HepG2 (cell line): Measurements from ENCODE around the gene MRPL20. TPM values are rescaled to one million over a fixed set of nuclear protein-coding genes. Genes with fewer than 3 reads are reported as not detected.

Experiments used
- ATAC-seq: fragments of 200-7000 bp; cut with Tn5 transposase; 3 replicates; pipeline ENCODE4 v1.9.1; 2020; ENCODE audit warnings: mild to moderate bottlenecking, moderate library complexity
- BruUV-seq: library from RNA; stranded (reverse); fragments of 400-500 nt; replicated peaks from 2 replicates; lab custom pipeline; 2021; lab: Mats Ljungman, UMichigan
- CTCF ChIA-PET: fragments of 300-600 bp; formaldehyde crosslinking; extraction: SDS; loops from one replicate; lab custom pipeline; 2021; ENCODE audit warnings: low total read pairs, inconsistent platforms, low intra/inter-chr PET ratio; lab: Yijun Ruan, JAX
- POLR2A ChIA-PET: fragments of 350-600 bp; sonication (Branson Sonifier 250); formaldehyde crosslinking; loops from one replicate; lab custom pipeline; 2020; ENCODE audit warnings: antibody characterized with exemption, inconsistent platforms; lab: Yijun Ruan, JAX
- DNase-seq: peaks from one replicate; pipeline ENCODE4 v3.0.0-alpha.2; 2015; ENCODE audit warnings: low spot score
- FAIRE-seq: peaks from 3 replicates; lab custom pipeline; 2011; peaks lifted over from hg19 to GRCh38; lab: Jason Lieb, UNC
- H2AFZ ChIP-seq: one replicate; pipeline ENCODE4 v1.6.1; 2011; ENCODE audit warnings: low read length, inconsistent platforms
- H3K27ac ChIP-seq: fragments of 300-600 bp; 3 replicates; pipeline ENCODE4 v1.8.0; 2011; ENCODE audit warnings: mixed run types, mild to moderate bottlenecking, mixed read lengths, low read length, inconsistent platforms; ENCODE audit not compliant: insufficient read depth; ENCODE audit errors: extremely low read length
- H3K27me3 ChIP-seq, 2 experiments: fragments of 200-600 bp in 1 of 2; 2 replicates in 1 of 2; 3 replicates in 1 of 2; pipeline versions ENCODE4 v1.6.0 to v1.8.0; 2011; ENCODE audit warnings: low read length in 2 of 2, mild to moderate bottlenecking in 2 of 2, moderate library complexity in 2 of 2, inconsistent platforms in 1 of 2; ENCODE audit not compliant: insufficient read depth in 2 of 2, control insufficient read depth in 1 of 2
- H3K36me3 ChIP-seq, 2 experiments: fragments of 200-600 bp in 1 of 2; replicated peaks in 1 of 2; 2 replicates in 1 of 2; 3 replicates in 1 of 2; pipeline versions ENCODE4 v1.5.1 to v1.8.0; 2011; ENCODE audit warnings: low read length in 2 of 2, inconsistent platforms in 1 of 2; ENCODE audit not compliant: insufficient read depth in 2 of 2, control insufficient read depth in 1 of 2
- H3K4me1 ChIP-seq: 2 replicates; pipeline ENCODE4 v1.5.1; 2012; ENCODE audit warnings: low read length, inconsistent platforms; ENCODE audit not compliant: insufficient read depth
- H3K4me2 ChIP-seq: 2 replicates; pipeline ENCODE4 v1.6.0; 2011; ENCODE audit warnings: low read depth, low read length, inconsistent platforms
- H3K4me3 ChIP-seq, 3 experiments: fragments of 200-600 bp in 1 of 3; sonication (generic), shearing (Covaris generic) in 1 of 3; replicated peaks in 1 of 3; 2 replicates each; pipeline ENCODE4 v1.5.1; 2011 to 2016; ENCODE audit warnings: low read length in 3 of 3, inconsistent platforms in 2 of 3, low read depth in 2 of 3, mild to moderate bottlenecking in 2 of 3, control low read depth in 1 of 3, mixed read lengths in 1 of 3; ENCODE audit not compliant: insufficient read depth in 1 of 3
- H3K79me2 ChIP-seq: one replicate; pipeline ENCODE4 v1.6.1; 2011; ENCODE audit warnings: low read length, inconsistent platforms; ENCODE audit not compliant: insufficient read depth
- H3K9ac ChIP-seq: 2 replicates; pipeline ENCODE4 v1.6.0; 2011; ENCODE audit warnings: mild to moderate bottlenecking, low read depth, low read length, inconsistent platforms; ENCODE audit not compliant: insufficient read depth
- H3K9me3 ChIP-seq: 2 replicates; pipeline ENCODE4 v1.5.1; 2012; ENCODE audit warnings: mild to moderate bottlenecking, low read length
- H4K20me1 ChIP-seq: 2 replicates; pipeline ENCODE4 v1.6.0; 2011; ENCODE audit warnings: inconsistent platforms, mild to moderate bottlenecking, low read length, moderate library complexity; ENCODE audit not compliant: insufficient read depth
- CTCF ChIP-seq: sonication (generic); formaldehyde crosslinking; IDR thresholded peaks from 2 replicates; pipeline ENCODE4 v1.5.0; 2020; ENCODE audit warnings: mild to moderate bottlenecking, missing genetic modification reagents, moderate library complexity
- ERF ChIP-seq: IDR thresholded peaks from 2 replicates; pipeline ENCODE4 v1.6.1; 2018; ENCODE audit warnings: missing biosample characterization, missing genetic modification reagents
- HHEX ChIP-seq: IDR thresholded peaks from 2 replicates; pipeline ENCODE4 v1.6.1; 2016; ENCODE audit warnings: control low read depth
- HOMEZ ChIP-seq: IDR thresholded peaks from 2 replicates; pipeline ENCODE4 v1.6.1; 2016; ENCODE audit warnings: low read depth
- JUNB ChIP-seq: sonication (generic); formaldehyde crosslinking; IDR thresholded peaks from 2 replicates; pipeline ENCODE4 v1.8.0; 2022; ENCODE audit warnings: missing genetic modification reagents, mild to moderate bottlenecking, borderline replicate concordance
- JUND ChIP-seq: sonication (generic); formaldehyde crosslinking; IDR thresholded peaks from 2 replicates; pipeline ENCODE4 v1.8.0; 2022; ENCODE audit warnings: mild to moderate bottlenecking, missing genetic modification reagents
- MAZ ChIP-seq, 2 experiments: sonication (generic) in 1 of 2; formaldehyde crosslinking in 1 of 2; IDR thresholded peaks; 2 replicates each; pipeline versions ENCODE4 v1.5.0 to v1.6.1; 2012 to 2020; ENCODE audit warnings: low read depth in 2 of 2, mild to moderate bottlenecking in 2 of 2, borderline replicate concordance in 1 of 2, improper control_type of control experiment in 1 of 2, low read length in 1 of 2, missing genetic modification reagents in 1 of 2, moderate library complexity in 1 of 2
- TEAD3 ChIP-seq: optimal IDR thresholded peaks from 2 replicates; pipeline ENCODE3; 2016; ENCODE audit warnings: borderline replicate concordance
- ZC3H13 ChIP-seq: sonication (generic); formaldehyde crosslinking; IDR thresholded peaks from 2 replicates; pipeline ENCODE4 v1.8.1; 2023; ENCODE audit warnings: mild to moderate bottlenecking, missing genetic modification reagents, moderate library complexity
- ZNF207 ChIP-seq: fragments of 450-650 bp; IDR thresholded peaks from 2 replicates; pipeline ENCODE4 v1.6.1; 2016; ENCODE audit warnings: antibody characterized with exemption, borderline replicate concordance
- ZNF468 ChIP-seq: sonication (generic); formaldehyde crosslinking; IDR thresholded peaks from 2 replicates; pipeline ENCODE4 v1.8.0; 2022; ENCODE audit warnings: mild to moderate bottlenecking, moderate library complexity, missing genetic modification reagents
- ZNF570 ChIP-seq: sonication (generic); formaldehyde crosslinking; IDR thresholded peaks from 2 replicates; pipeline ENCODE4 v1.4.0; 2020; ENCODE audit warnings: mild to moderate bottlenecking, missing genetic modification reagents, borderline replicate concordance
- ZNF574 ChIP-seq: sonication (generic); formaldehyde crosslinking; IDR thresholded peaks from 2 replicates; pipeline ENCODE4 v1.4.0; 2020; ENCODE audit warnings: missing genetic modification reagents
- ZNF777 ChIP-seq: sonication (generic); formaldehyde crosslinking; IDR thresholded peaks from 2 replicates; pipeline ENCODE4 v1.4.0; 2020; ENCODE audit warnings: missing genetic modification reagents
- ZNF784 ChIP-seq: sonication (generic); formaldehyde crosslinking; IDR thresholded peaks from 2 replicates; pipeline ENCODE4 v1.5.1; 2020; ENCODE audit warnings: missing genetic modification reagents, mild to moderate bottlenecking, borderline replicate concordance
- ZSCAN21 ChIP-seq: sonication (generic); formaldehyde crosslinking; IDR thresholded peaks from 2 replicates; pipeline ENCODE4 v1.8.0; 2022; ENCODE audit warnings: mild to moderate bottlenecking, missing genetic modification reagents, moderate library complexity, borderline replicate concordance
- WGBS: methylation state at CpG from one replicate; pipeline ENCODE4 v1.1.6; 2017; ENCODE audit warnings: low lambda C conversion rate; 5-methylcytosine and 5-hydroxymethylcytosine counted together
- in situ Hi-C: cut with HindIII; loops from 2 replicates; pipeline ENCODE4 v1.10.0; 2017; ENCODE audit warnings: low pct_unique_long_range_greater_than_20kb; ENCODE audit not compliant: extremely low pct_ligation_motif_present
- intact Hi-C: fragments of 100-400 bp; cut with micrococcal nuclease; formaldehyde crosslinking; loops from one replicate; pipeline ENCODE4 v1.10.0; 2022; ENCODE audit not compliant: unreplicated experiment
- polyA plus RNA-seq, 8 experiments: library from polyadenylated mRNA; depleted of rRNA in 3 of 8; stranded (reverse) in 7 of 8; unstranded in 1 of 8; fragments of >200 nt; fragmentation: Illumina TruSeq in 4 of 8; extraction: Trizol in 4 of 8; gene quantifications; 2 replicates each; pipeline versions ENCODE4 v1.2.1 to v1.2.3, GENCODE V29; 2011 to 2016; ENCODE audit warnings: low read depth in 4 of 8, missing spikeins in 1 of 8, mixed read lengths in 1 of 8; ENCODE audit not compliant: insufficient read depth in 1 of 8
- total RNA-seq, 5 experiments: library from RNA; depleted of rRNA; stranded (reverse); fragments of >200 nt; fragmentation: Illumina TruSeq; extraction: Trizol; gene quantifications; 2 replicates each; pipeline ENCODE4 v1.2.3, GENCODE V29; 2016; ENCODE audit warnings: low read depth in 1 of 5

Gene MRPL20
- total and polyA plus RNA-seq, 2 of the 13 experiments (the other 11 are each of a cell fraction or from before 2014, with no cell fraction given): 59.2 to 127 TPM

- ATAC-seq (peak; percentile 20), DNase-seq (peak; percentile 68), FAIRE-seq (no peak)
- H3K4me2 ChIP-seq: peak overlapping the region; percentile 92
- peak overlapping the region in 2 of 3 experiments; percentile 71 to 74; a peak in 5 of 6 replicates for H3K4me3 ChIP-seq
- H3K27ac ChIP-seq: peak overlapping the region; percentile 88
- H4K20me1 ChIP-seq: no peaks in the 10 kb centered on the region
- no peaks in the 10 kb centered on the region for H3K27me3 ChIP-seq
- H3K9me3 ChIP-seq: no peaks in the 10 kb centered on the region
- WGBS: 87% methylated on average over 14 of the region's 20 CpGs
- ChIA-PET POLR2A (interaction anchor here (1.0 to 4.0 kb wide), 4 partner anchors 9 to 15 kb away, joined by 3 to 38 read pairs (median 14); partner anchors contain the start of genes AURKAIP1 and DVL1), CTCF (no interaction called here)
- H3K9ac ChIP-seq: peak overlapping the region; percentile 80
- BruUV-seq: TSS peak; percentile 47
- peaks cover 57% of the 10 kb centered on the region for H3K4me1 ChIP-seq
- peaks cover 4% of the 10 kb centered on the region for H3K79me2 ChIP-seq
- intact Hi-C loops: no loop called here
- H3K36me3 ChIP-seq: no peaks in the 10 kb centered on the region
- in situ Hi-C loops: no loop called here
- H2AFZ ChIP-seq: no peak overlapping the region
- TF ChIP-seq HOMEZ (CRISPR knock-in tag): no peak
- no peak for TF ChIP-seq ZNF777 (CRISPR knock-in tag)
- TF ChIP-seq JUND (CRISPR knock-in tag): no peak
- 0 out of 2 replicates have a peak, but pooled peaks have one; percentile 10 for TF ChIP-seq ZC3H13 (CRISPR knock-in tag)
- no peak for TF ChIP-seq HHEX
- 0 out of 2 replicates have a peak, but pooled peaks have one; percentile 2 for TF ChIP-seq CTCF (CRISPR knock-in tag)
- 0 out of 2 replicates have a peak, but pooled peaks have one; percentile 22 for TF ChIP-seq ZNF574 (CRISPR knock-in tag)
- peak; percentile 71 for TF ChIP-seq TEAD3 (CRISPR knock-in tag)
- no peak for TF ChIP-seq ZNF570
- no peak for TF ChIP-seq ZNF784 (CRISPR knock-in tag)
- TF ChIP-seq JUNB (CRISPR knock-in tag): peak; percentile 12; the same call in 1 of the 2 replicates
- 0 out of 2 replicates have a peak, but pooled peaks have one; percentile 39 for TF ChIP-seq MAZ (IDR thresholded peaks at IDR 0.05; ENCODE audit: borderline replicate concordance, low read depth, low read length)
- TF ChIP-seq MAZ (CRISPR knock-in tag; IDR thresholded peaks at IDR 0.05; ENCODE audit: low read depth): 0 out of 2 replicates have a peak, but pooled peaks have one; percentile 3
- TF ChIP-seq ZSCAN21: 0 out of 2 replicates have a peak, but pooled peaks have one; percentile 0
- TF ChIP-seq ZNF207: 0 out of 2 replicates have a peak, but pooled peaks have one; percentile 29
- 0 out of 2 replicates have a peak, but pooled peaks have one; percentile 66 for TF ChIP-seq ZNF468 (CRISPR knock-in tag)
- no peak for TF ChIP-seq ERF
These were observed 46.5 kb downstream of the MRPL20 start for GRCh38 chr1:1360506-1361169.
